ENCODE data around the gene ZMAT5. TPM values are rescaled to one million over a fixed set of nuclear protein-coding genes. Genes with fewer than 3 reads are reported as not detected.

ZMAT5 gene
- total and polyA plus RNA-seq, 8 donors, result 8.3 to 20.7 (median 11.3) TPM

- intact Hi-C loops (cut with DNase I), result no loop called here
- H3K36me3 ChIP-seq, result no peaks in the 10 kb centered on the region
- DNase-seq, result no peak
Measured at GRCh38 chr22:29740216-29740615, 26.6 kb downstream of the ZMAT5 start.

GRCh38 chr22:29739346-29739875 lies 27.4 kb downstream of the ZMAT5 start:
- ATAC-seq, result no peak
- H3K27ac ChIP-seq, result no peak overlapping the region
- no peaks in the 10 kb centered on the region for H3K9me3 ChIP-seq
- no peaks in the 10 kb centered on the region for H3K4me1 ChIP-seq
- peak in 1 of 6 donors; percentile 40 for DNase-seq
- no peak for FAIRE-seq
- no peaks in the 10 kb centered on the region for H3K36me3 ChIP-seq
- intact Hi-C loops (cut with DNase I), result no loop called here
- no peaks in the 10 kb centered on the region for H3K27me3 ChIP-seq
- no peak for TF ChIP-seq CTCF (IDR thresholded peaks at IDR 0.05)
- no peak overlapping the region for H3K4me3 ChIP-seq
- whole genome bisulfite sequencing, 2 donors, result 88 to 90% methylated on average over 17 of the region's 17 CpGs

More at GRCh38 chr22:29740216-29740615, 26.6 kb downstream of the ZMAT5 start:
- FAIRE-seq (no peak), ATAC-seq (no peak)
- Histone ChIP-seq H3K4me1 (no peaks in the 10 kb centered on the region), H3K4me3 (no peak overlapping the region), H3K27ac (no peak overlapping the region), H3K27me3 (no peaks in the 10 kb centered on the region), H3K9me3 (no peaks in the 10 kb centered on the region)
- TF ChIP-seq CTCF (IDR thresholded peaks at IDR 0.05), result no peak
- 89 to 90% methylated on average over 5 of the region's 5 CpGs for WGBS, 2 donors

GRCh38 chr22:29738118-29738815 lies 28.5 kb downstream of the ZMAT5 start:
- intact Hi-C loops (cut with DNase I), result no loop called here
- ATAC-seq (no peak), FAIRE-seq (no peak), DNase-seq (no peak)
- no peaks in the 10 kb centered on the region for H3K27me3 ChIP-seq
- H3K36me3 ChIP-seq, result no peaks in the 10 kb centered on the region
- H3K9me3 ChIP-seq, result no peaks in the 10 kb centered on the region
- H3K4me3 ChIP-seq, result no peak overlapping the region
- TF ChIP-seq CTCF (IDR thresholded peaks at IDR 0.05), result no peak
- H3K27ac ChIP-seq, result no peak overlapping the region
- no peaks in the 10 kb centered on the region for H3K4me1 ChIP-seq
- WGBS, 2 donors, result 80 to 88% methylated on average over 15 of the region's 15 CpGs

GRCh38 chr22:29737251-29738117 lies 29.3 kb downstream of the ZMAT5 start:
- intact Hi-C loops (cut with DNase I), result no loop called here
- H3K4me3 ChIP-seq, result no peak overlapping the region
- no peaks in the 10 kb centered on the region for H3K4me1 ChIP-seq
- 87 to 92% methylated on average over 22 of the region's 22 CpGs for WGBS, 2 donors
- H3K36me3 ChIP-seq, result no peaks in the 10 kb centered on the region
- H3K27me3 ChIP-seq, result no peaks in the 10 kb centered on the region
- ATAC-seq (no peak), FAIRE-seq (no peak), DNase-seq (peak in 1 of 6 donors; percentile 45)
- H3K27ac ChIP-seq, result no peak overlapping the region
- no peaks in the 10 kb centered on the region for H3K9me3 ChIP-seq
- no peak for TF ChIP-seq CTCF (IDR thresholded peaks at IDR 0.05)
